Thymus (tissue), 11 donors: ENCODE data around the gene TSEN34. TPM values are rescaled to one million over a fixed set of nuclear protein-coding genes. Genes with fewer than 3 reads are reported as not detected.

Source experiments
- DNase-seq, 9 donors: peaks; one replicate each; pipeline ENCODE4 v3.0.0-alpha.2; 2013; ENCODE audit warnings: low spot score in 9 of 9, low read depth in 6 of 9, missing footprints in 1 of 9
- H3K27ac ChIP-seq, 2 donors: one replicate each; pipeline ENCODE4 v1.5.1; 2013; ENCODE audit warnings: control low read depth in 1 of 2, low read depth in 1 of 2, low read length in 1 of 2, mild to moderate bottlenecking in 1 of 2, moderate library complexity in 1 of 2
- H3K27me3 ChIP-seq, 2 donors: one replicate each; pipeline ENCODE4 v1.5.1; 2013; ENCODE audit warnings: low read length in 1 of 2; ENCODE audit not compliant: control insufficient read depth in 2 of 2, insufficient read depth in 1 of 2
- H3K36me3 ChIP-seq, 2 donors: one replicate each; pipeline ENCODE4 v1.5.1; 2013; ENCODE audit warnings: low read length in 1 of 2, mild to moderate bottlenecking in 1 of 2, moderate library complexity in 1 of 2; ENCODE audit not compliant: control insufficient read depth in 2 of 2, insufficient read depth in 2 of 2
- H3K4me1 ChIP-seq, 2 donors: one replicate each; pipeline ENCODE4 v1.5.1; 2013; ENCODE audit warnings: low read length in 2 of 2; ENCODE audit not compliant: control insufficient read depth in 2 of 2, insufficient read depth in 2 of 2
- H3K4me3 ChIP-seq, 2 donors: one replicate each; pipeline ENCODE4 v1.5.1; 2013; ENCODE audit warnings: low read length in 2 of 2, control low read depth in 1 of 2, mild to moderate bottlenecking in 1 of 2
- H3K9me3 ChIP-seq, 2 donors: one replicate each; pipeline ENCODE4 v1.5.1; 2013; ENCODE audit warnings: low read length in 1 of 2, mild to moderate bottlenecking in 1 of 2; ENCODE audit not compliant: control insufficient read depth in 2 of 2, insufficient read depth in 1 of 2
- WGBS: extraction: QIAGEN DNeasy Blood & Tissue Kit; methylation state at CpG from one replicate; pipeline ENCODE4 v1.1.7; 2013; 5-methylcytosine and 5-hydroxymethylcytosine counted together
- polyA plus RNA-seq: library from polyadenylated mRNA; stranded (reverse); fragments of 200-250 nt; gene quantifications from one replicate; pipeline ENCODE4 v1.2.3, GENCODE V29; 2013
- total RNA-seq: library from RNA; stranded (reverse); fragments of 120-200 nt; gene quantifications from one replicate; pipeline ENCODE4 v1.2.4, GENCODE V29; 2013
- donor health status: healthy.

TSEN34 gene
- total and polyA plus RNA-seq, 2 donors: 24.1 to 38.8 TPM

DNA sequence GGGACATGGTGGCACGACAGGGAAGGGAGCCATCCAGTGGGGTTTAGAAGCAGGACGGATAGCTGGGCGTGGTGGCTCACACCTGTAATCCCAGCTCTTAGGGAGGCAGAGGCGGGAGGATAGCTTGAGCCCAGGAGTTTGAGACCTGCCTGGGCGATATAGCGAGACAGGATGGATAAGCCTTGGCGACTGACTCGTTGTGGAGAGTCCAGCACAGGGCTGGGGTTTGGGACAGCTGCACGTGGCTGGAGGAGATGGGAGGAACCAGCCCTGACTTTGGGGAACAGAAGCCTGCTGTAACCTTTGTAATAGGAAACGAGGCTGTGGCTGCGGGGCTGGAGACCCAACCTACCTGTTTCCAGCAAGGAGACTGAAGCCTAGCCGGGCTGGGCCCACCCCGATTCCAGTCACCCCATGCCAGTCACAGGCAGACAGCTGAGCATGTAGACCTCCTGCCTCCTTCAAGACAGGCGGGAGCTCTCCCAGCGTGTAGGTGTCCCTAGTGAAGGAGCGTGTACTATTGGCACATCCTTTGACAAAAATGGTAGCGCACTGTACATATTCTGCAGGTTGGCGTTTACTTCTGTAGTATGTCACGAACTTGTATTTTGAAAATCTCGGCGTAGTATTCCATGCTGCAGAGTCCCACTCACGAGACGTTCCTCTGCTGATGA lies 39.6 kb upstream of the TSEN34 start:
- H3K27me3 ChIP-seq: no peaks in the 10 kb centered on the region
- DNase-seq: no peak
- WGBS: 96% methylated on average over 23 of the region's 23 CpGs
- no peak overlapping the region for H3K27ac ChIP-seq
- peaks cover 25 to 35% of the 10 kb centered on the region in 2 donors for H3K4me1 ChIP-seq
- H3K36me3 ChIP-seq: peaks cover 91 to 92% of the 10 kb centered on the region in 2 donors
- H3K9me3 ChIP-seq: no peaks in the 10 kb centered on the region
- H3K4me3 ChIP-seq: no peak overlapping the region

DNA sequence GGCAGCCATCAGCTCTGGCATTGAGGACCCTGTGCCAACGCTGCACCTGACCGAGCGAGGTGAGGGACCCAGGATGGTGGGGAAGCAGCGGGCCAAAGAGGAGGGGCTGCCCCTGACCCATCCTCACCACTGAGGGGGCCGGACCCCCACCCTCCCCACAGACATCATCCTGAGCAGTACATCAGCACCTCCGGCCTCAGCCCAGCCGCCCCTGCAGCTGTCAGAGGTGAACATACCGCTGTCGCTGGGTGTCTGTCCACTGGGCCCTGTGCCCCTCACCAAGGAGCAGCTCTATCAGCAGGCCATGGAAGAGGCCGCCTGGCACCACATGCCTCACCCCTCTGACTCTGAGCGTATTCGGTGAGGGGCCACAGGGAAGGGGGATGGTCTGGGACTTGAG lies 38.8 kb upstream of the TSEN34 start:
- Histone ChIP-seq H3K27me3 (no peaks in the 10 kb centered on the region), H3K4me3 (no peak overlapping the region), H3K9me3 (no peaks in the 10 kb centered on the region), H3K36me3 (peaks cover 91 to 92% of the 10 kb centered on the region in 2 donors), H3K27ac (no peak overlapping the region), H3K4me1 (peaks cover 25 to 42% of the 10 kb centered on the region in 2 donors)
- 98% methylated on average over 12 of the region's 12 CpGs for WGBS
- DNase-seq: no peak

DNA sequence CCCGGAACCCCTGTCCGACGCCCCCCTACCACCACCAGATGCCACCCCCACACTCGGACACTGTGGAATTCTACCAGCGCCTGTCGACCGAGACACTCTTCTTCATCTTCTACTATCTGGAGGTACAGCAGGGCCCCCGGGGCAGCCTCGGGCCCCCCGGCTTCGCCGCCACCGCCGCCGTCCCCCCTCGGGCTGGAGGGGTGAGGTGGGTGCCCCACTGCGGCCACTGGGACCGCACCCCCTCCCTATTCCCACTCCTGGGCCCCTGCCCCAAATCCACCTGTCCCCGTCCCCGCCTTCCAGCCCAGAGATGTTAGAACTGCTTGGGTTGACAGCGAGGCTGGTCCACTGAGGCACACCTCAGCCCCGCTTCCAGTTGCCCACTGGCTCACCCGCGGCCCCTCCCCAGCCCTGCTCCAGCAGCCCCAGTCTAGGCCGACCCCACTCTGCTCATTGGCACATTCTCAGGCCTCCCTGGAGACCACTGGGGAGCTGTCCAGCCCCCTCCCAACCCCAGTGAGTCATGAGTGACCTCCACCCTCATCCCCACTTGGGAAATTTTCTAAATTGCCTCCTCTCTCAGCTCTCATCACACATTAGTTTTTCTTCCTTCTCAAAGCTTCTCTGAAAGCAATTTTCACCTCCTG lies 38.1 kb upstream of the TSEN34 start:
- no peak overlapping the region for H3K4me3 ChIP-seq
- no peak for DNase-seq
- H3K27me3 ChIP-seq: no peaks in the 10 kb centered on the region
- 98% methylated on average over 25 of the region's 25 CpGs for WGBS
- peaks cover 25 to 44% of the 10 kb centered on the region in 2 donors for H3K4me1 ChIP-seq
- peak overlapping the region in 1 of 2 donors; percentile 94 for H3K27ac ChIP-seq
- peaks cover 91 to 92% of the 10 kb centered on the region in 2 donors for H3K36me3 ChIP-seq
- no peaks in the 10 kb centered on the region for H3K9me3 ChIP-seq

DNA sequence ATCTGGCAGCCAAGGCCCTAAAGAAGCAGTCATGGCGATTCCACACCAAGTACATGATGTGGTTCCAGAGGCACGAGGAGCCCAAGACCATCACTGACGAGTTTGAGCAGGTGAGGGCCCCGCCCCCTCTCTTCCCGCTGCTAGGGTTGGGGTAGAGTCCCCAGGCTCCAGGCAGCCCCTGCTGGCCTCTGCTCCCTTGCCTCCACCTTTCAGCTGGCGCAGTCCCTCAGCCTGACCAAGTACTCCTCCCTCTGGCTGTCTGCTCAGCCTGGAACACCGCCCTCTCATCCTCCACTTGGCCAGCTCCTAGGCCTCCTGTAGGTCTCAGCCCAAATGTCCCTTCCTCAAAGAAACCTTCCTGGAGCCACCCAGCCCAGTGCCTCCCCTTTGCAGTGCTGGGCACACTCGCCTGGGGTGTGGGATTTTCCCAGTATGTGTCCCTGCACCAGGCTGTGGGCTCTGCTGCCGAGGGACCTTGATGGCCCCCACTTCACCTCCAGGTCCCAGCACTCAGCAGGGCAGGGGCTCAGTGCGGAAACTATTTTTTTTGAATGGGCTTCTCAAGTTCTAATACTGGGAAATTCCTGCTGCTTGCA lies 37.3 kb upstream of the TSEN34 start:
- Histone ChIP-seq H3K27me3 (no peaks in the 10 kb centered on the region), H3K9me3 (no peaks in the 10 kb centered on the region), H3K4me1 (peaks cover 33 to 52% of the 10 kb centered on the region in 2 donors), H3K4me3 (no peak overlapping the region), H3K36me3 (peaks cover 86 to 94% of the 10 kb centered on the region in 2 donors), H3K27ac (peak overlapping the region in 1 of 2 donors; percentile 94)
- 95% methylated on average over 10 of the region's 10 CpGs for WGBS
- no peak for DNase-seq

DNA sequence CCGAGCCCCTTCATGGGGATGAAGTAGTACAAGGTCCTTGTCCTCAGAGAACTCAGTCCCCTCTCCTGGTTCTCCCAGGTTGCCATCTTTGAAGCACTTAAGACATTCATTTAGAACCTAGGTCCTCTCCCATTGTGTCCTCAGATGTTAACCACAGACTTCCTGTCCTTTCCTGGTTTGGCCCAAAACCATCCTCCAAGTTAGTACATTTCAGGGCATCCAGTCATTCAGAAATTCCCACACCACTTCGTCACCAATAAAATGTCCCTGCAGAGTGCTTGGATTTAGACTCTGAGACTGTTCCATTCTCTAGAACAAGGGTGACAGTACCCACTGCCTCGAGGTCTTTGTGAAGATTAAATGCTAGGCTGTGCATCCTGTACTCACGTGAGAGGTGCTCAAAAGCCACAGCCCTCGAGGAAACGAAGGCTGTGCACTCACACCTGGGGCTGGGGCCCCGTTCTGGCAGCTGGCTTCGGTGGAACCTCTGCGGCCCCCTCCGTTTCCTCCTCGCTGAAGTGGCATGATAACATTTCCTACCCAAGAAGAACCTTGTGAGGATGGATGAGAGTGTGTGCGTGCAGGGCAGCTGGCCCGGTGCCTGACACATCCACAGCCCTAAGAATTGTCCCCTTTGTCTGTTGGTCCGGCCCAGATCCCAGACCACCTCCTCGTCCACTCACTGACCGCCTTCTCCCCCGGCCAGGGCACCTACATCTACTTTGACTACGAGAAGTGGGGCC lies 36.3 kb upstream of the TSEN34 start:
- peaks cover 33 to 56% of the 10 kb centered on the region in 2 donors for H3K4me1 ChIP-seq
- H3K4me3 ChIP-seq: no peak overlapping the region
- H3K27ac ChIP-seq: peak overlapping the region; percentile 76 to 94
- no peaks in the 10 kb centered on the region for H3K9me3 ChIP-seq
- peak; percentile 62 to 95 (median 86) for DNase-seq
- 38% methylated on average over 18 of the region's 18 CpGs for WGBS
- H3K27me3 ChIP-seq: no peaks in the 10 kb centered on the region
- H3K36me3 ChIP-seq: peaks cover 77 to 86% of the 10 kb centered on the region in 2 donors

DNA sequence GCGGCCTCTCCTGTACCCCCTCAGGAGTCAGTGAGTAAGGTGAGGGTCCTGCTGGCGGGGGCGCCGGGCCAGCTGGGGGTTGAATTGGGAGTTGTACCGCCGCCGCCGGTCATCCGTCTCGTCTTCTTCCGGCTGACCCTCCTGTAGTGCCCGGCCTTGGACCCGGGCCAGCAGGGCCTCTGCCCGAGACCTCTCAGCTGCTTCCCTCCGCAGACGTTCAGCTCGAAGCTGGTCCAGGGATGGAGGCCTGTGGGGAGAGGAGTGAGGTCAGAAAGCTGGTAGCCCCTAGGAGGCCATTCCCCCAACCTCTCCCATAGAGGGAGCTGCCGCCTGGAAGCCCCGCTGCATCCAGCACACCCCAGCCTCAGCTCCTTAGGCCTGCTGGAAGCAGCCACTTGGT lies 35.4 kb upstream of the TSEN34 start:
- DNase-seq: no peak
- 96% methylated on average over 19 of the region's 19 CpGs for WGBS
- H3K36me3 ChIP-seq: peaks cover 69 to 77% of the 10 kb centered on the region in 2 donors
- no peak overlapping the region for H3K4me3 ChIP-seq
- no peaks in the 10 kb centered on the region for H3K27me3 ChIP-seq
- no peaks in the 10 kb centered on the region for H3K9me3 ChIP-seq
- peaks cover 38 to 64% of the 10 kb centered on the region in 2 donors for H3K4me1 ChIP-seq
- peak overlapping the region in 1 of 2 donors; percentile 94 for H3K27ac ChIP-seq

DNA sequence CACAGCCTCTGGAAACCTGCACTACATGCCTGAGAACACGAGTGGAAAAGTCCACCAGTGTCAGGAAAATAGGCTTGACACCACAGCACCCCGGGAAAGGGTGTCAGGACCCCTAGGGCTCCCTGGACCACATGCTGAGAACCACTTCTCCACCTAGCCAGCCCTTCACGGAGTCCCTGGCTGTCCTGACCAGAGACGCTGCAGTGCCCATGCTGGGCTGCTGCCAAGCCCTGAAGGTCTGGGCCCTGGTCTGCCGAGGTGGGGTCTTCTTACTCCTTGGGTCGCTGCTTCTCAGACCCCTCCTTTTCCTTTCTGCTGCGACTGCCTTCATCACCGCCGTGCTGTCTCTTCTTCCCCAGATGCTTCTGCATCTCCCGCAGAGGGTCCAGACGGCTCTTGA lies 34.6 kb upstream of the TSEN34 start:
- Histone ChIP-seq H3K27ac (peak overlapping the region in 1 of 2 donors; percentile 26), H3K36me3 (peaks cover 65 to 70% of the 10 kb centered on the region in 2 donors), H3K4me3 (no peak overlapping the region), H3K4me1 (peaks cover 39 to 69% of the 10 kb centered on the region in 2 donors), H3K9me3 (no peaks in the 10 kb centered on the region), H3K27me3 (no peaks in the 10 kb centered on the region)
- DNase-seq: no peak
- WGBS: 97% methylated on average over 11 of the region's 11 CpGs

DNA sequence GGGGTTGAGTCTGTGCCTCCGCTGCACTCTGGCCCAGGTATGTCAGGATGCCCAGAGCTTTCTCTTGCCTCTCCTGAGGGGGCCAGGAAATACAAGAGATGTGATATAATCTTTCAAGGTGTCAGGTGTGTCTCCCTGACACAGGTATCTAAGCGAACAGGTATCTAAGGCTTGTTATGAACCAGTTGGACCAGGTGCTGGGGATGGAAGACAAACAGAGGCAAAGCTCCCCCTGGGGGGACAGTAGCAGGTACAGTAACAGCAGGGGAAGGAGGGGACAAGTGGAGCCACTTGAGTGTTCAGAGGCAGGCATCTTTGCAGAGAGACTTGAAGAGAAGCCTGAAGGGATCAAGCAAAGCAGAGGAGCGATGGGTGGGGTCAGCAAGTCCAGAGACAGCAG lies 34.2 kb upstream of the TSEN34 start:
- Histone ChIP-seq H3K27ac (no peak overlapping the region), H3K4me3 (no peak overlapping the region), H3K27me3 (peaks cover 0 to 3% of the 10 kb centered on the region in 2 donors), H3K4me1 (peaks cover 39 to 73% of the 10 kb centered on the region in 2 donors), H3K9me3 (no peaks in the 10 kb centered on the region), H3K36me3 (peaks cover 60 to 65% of the 10 kb centered on the region in 2 donors)
- 98% methylated on average over 3 of the region's 3 CpGs for WGBS
- DNase-seq: no peak
